Parathyroid adenoma (tissue), 2 donors: Measurements from ENCODE around the gene NSG1.

Experiments
- H2AFZ ChIP-seq: fragments of 300-600 bp; sonication (generic); one replicate; pipeline ENCODE4 v1.7.0; 2017; ENCODE audit warnings: antibody characterized with exemption, mild to moderate bottlenecking
- H3K27ac ChIP-seq: fragments of 300-600 bp; sonication (generic); one replicate; pipeline ENCODE4 v1.7.0; 2017
- H3K27me3 ChIP-seq: fragments of 300-600 bp; sonication (generic); one replicate; pipeline ENCODE4 v1.7.0; 2017; ENCODE audit warnings: low read length; ENCODE audit not compliant: control insufficient read depth, insufficient read depth
- H3K36me3 ChIP-seq: fragments of 300-600 bp; sonication (generic); one replicate; pipeline ENCODE4 v1.7.0; 2017; ENCODE audit warnings: low read length; ENCODE audit not compliant: control insufficient read depth, insufficient read depth
- H3K4me1 ChIP-seq: fragments of 300-600 bp; sonication (generic); one replicate; pipeline ENCODE4 v1.7.0; 2017; ENCODE audit warnings: control low read depth
- H3K4me2 ChIP-seq: fragments of 300-600 bp; sonication (generic); one replicate; pipeline ENCODE4 v1.7.0; 2017; ENCODE audit warnings: low read length
- H3K4me3 ChIP-seq: fragments of 300-600 bp; sonication (generic); one replicate; pipeline ENCODE4 v1.7.0; 2017; ENCODE audit warnings: low read depth, low read length
- H3K79me2 ChIP-seq: fragments of 300-600 bp; sonication (generic); one replicate; pipeline ENCODE4 v1.7.0; 2017; ENCODE audit warnings: control low read depth
- H3K9ac ChIP-seq: fragments of 300-600 bp; sonication (generic); one replicate; pipeline ENCODE4 v1.7.0; 2017; ENCODE audit warnings: mild to moderate bottlenecking
- H3K9me3 ChIP-seq: fragments of 300-600 bp; sonication (generic); one replicate; pipeline ENCODE4 v1.7.0; 2017; ENCODE audit warnings: low read length; ENCODE audit not compliant: control insufficient read depth
- TF ChIP-seq, protein P1 (sequence below): fragments of 300-600 bp; sonication (generic); IDR thresholded peaks from one replicate; pipeline ENCODE4 v1.7.0; 2017; ENCODE audit warnings: antibody characterized with exemption, mild to moderate bottlenecking
- donor health status: primary hyperparathyroidism.

NSG1 gene

DNA sequence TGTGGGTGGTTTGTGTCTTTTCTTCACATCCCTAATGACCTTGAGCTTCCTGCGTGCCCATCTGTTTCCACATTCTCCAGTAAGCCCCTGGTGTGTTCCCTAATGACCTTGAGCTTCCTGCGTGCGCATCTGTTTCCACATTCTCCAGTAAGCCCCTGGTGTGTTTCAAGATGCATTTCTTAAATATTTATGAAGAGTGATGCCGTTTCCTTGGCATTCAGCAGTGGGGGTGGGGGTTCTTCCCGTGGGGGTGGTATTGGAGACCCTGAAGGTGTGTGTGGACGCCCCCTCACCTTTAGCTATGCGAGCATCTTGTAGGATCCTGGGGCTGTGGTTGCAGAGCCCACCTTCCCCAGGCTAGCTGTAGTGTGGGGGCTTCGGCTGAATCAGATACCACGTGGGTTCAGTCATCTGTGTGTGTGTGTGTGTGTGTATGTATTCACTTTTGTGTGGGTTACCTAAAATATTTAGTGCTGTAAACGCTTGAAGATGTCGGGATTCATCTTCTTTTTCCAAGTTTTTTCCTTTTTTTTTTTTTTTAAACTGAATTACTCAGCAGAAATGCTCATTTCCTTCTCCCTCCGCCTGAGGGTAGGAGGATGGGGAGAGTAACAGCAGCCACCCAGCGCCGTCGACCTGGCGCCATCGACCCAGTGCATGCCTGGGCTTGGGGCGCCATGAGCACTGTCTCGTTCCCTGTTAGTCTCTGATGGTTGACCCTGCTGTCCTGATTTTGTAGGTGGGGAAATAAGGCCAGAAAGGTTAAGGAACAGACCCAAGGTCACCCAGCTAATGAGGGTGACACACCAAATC is 9.9 kb downstream of the NSG1 start:
- Histone ChIP-seq H3K79me2 (no peaks in the 10 kb centered on the region), H3K4me1 (no peaks in the 10 kb centered on the region), H2AFZ (no peak overlapping the region), H3K27me3 (no peaks in the 10 kb centered on the region), H3K4me2 (no peak overlapping the region), H3K4me3 (no peak overlapping the region), H3K36me3 (no peaks in the 10 kb centered on the region), H3K27ac (no peak overlapping the region), H3K9ac (no peak overlapping the region), H3K9me3 (no peaks in the 10 kb centered on the region)
- TF ChIP-seq, protein P1, sequence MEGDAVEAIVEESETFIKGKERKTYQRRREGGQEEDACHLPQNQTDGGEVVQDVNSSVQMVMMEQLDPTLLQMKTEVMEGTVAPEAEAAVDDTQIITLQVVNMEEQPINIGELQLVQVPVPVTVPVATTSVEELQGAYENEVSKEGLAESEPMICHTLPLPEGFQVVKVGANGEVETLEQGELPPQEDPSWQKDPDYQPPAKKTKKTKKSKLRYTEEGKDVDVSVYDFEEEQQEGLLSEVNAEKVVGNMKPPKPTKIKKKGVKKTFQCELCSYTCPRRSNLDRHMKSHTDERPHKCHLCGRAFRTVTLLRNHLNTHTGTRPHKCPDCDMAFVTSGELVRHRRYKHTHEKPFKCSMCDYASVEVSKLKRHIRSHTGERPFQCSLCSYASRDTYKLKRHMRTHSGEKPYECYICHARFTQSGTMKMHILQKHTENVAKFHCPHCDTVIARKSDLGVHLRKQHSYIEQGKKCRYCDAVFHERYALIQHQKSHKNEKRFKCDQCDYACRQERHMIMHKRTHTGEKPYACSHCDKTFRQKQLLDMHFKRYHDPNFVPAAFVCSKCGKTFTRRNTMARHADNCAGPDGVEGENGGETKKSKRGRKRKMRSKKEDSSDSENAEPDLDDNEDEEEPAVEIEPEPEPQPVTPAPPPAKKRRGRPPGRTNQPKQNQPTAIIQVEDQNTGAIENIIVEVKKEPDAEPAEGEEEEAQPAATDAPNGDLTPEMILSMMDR: no peak

DNA sequence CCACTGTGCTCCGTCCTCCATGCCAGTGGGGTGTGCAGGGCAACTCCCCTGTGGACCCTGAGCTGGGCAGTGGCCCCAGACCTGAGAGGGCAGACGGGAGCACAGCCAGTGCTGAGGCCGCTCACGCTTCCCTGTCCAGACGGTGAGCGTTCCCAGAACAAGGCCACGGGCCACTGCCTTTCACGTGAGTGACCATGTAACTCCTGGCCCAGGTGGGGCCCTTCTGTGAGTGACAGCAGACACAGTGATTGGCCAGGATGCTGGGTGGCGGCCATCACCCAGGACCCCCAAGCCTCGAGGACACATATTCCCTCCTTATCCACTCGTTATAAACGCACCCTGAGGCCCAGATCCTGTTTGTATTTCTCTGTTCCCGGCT is 10.5 kb downstream of the NSG1 start:
- H3K9me3 ChIP-seq: no peaks in the 10 kb centered on the region
- H3K27me3 ChIP-seq: no peaks in the 10 kb centered on the region
- H3K4me1 ChIP-seq: no peaks in the 10 kb centered on the region
- no peaks in the 10 kb centered on the region for H3K36me3 ChIP-seq
- H3K4me2 ChIP-seq: no peak overlapping the region
- no peak overlapping the region for H3K9ac ChIP-seq
- no peak overlapping the region for H3K27ac ChIP-seq
- TF ChIP-seq, protein P1: no peak
- H3K79me2 ChIP-seq: no peaks in the 10 kb centered on the region
- H3K4me3 ChIP-seq: no peak overlapping the region
- no peak overlapping the region for H2AFZ ChIP-seq

DNA sequence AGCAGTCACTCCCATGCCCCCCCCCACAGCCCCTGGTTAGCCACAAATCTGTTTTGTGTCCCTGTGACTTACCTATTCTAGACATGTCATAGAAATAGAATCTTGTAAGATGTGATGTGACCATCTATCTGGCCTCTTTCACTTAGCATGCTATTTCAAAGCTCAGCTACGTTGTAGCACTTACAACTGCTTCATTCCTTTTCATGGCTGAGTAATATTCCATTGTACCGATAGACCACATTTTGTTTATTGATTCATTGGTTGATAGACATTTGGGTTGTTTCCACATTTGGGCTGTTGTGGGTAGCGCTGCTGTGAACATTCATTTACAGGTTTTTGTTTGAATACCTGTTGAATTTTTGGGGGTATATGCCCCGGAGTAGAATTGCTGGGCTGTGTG is 11.5 kb downstream of the NSG1 start:
- Histone ChIP-seq H2AFZ (no peak overlapping the region), H3K4me3 (no peak overlapping the region), H3K9ac (no peak overlapping the region), H3K79me2 (no peaks in the 10 kb centered on the region), H3K4me2 (no peak overlapping the region), H3K27ac (no peak overlapping the region), H3K27me3 (no peaks in the 10 kb centered on the region), H3K36me3 (no peaks in the 10 kb centered on the region), H3K4me1 (no peaks in the 10 kb centered on the region), H3K9me3 (no peaks in the 10 kb centered on the region)
- TF ChIP-seq, protein P1: no peak

DNA sequence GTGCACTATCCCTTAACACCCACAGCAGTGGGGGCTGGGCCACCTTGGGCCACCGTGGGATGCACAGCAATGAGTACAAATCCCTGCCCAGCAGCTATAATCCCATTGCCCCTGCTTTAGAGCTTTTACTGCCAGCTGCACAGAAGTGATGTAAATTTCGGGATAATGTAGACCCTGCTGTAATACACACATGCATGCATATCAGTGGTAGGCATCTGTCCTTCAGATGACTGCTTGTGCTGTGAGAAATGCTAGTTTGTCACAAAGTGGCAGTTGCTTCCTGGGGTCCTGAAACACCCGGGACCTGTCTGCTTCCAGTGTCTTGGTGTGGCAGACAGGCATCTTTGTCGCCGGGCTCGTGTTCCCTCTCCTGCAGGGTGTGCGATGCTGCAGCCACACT is 14.1 kb downstream of the NSG1 start:
- H3K9me3 ChIP-seq: no peaks in the 10 kb centered on the region
- no peaks in the 10 kb centered on the region for H3K4me1 ChIP-seq
- no peak overlapping the region for H2AFZ ChIP-seq
- no peaks in the 10 kb centered on the region for H3K36me3 ChIP-seq
- H3K27me3 ChIP-seq: no peaks in the 10 kb centered on the region
- H3K9ac ChIP-seq: no peak overlapping the region
- no peak overlapping the region for H3K27ac ChIP-seq
- TF ChIP-seq, protein P1: no peak
- no peaks in the 10 kb centered on the region for H3K79me2 ChIP-seq
- H3K4me2 ChIP-seq: no peak overlapping the region
- no peak overlapping the region for H3K4me3 ChIP-seq

DNA sequence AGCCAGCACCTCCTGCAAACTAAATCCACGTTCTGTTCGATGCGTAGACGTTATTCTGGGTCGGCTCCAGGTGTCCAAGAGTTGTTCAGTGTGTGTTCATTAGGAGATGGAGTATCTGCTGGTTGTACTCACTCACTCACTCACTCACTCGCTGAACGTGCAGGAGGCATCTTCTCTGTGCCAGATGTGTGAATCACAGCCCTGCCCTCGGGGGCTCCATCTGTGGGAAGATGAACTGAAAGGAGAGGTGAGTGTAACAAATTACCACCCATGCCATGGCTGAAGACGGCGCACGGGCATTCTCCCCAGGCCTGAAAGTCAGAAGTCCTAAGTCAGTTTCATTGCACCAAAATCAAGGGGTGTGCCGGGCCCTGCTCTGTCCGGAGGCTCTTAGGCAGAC is 16.1 kb downstream of the NSG1 start:
- no peaks in the 10 kb centered on the region for H3K4me1 ChIP-seq
- H3K4me2 ChIP-seq: no peak overlapping the region
- H3K36me3 ChIP-seq: no peaks in the 10 kb centered on the region
- H3K9ac ChIP-seq: no peak overlapping the region
- no peak overlapping the region for H3K4me3 ChIP-seq
- TF ChIP-seq, protein P1: no peak
- no peak overlapping the region for H3K27ac ChIP-seq
- no peaks in the 10 kb centered on the region for H3K27me3 ChIP-seq
- no peak overlapping the region for H2AFZ ChIP-seq
- no peaks in the 10 kb centered on the region for H3K9me3 ChIP-seq
- no peaks in the 10 kb centered on the region for H3K79me2 ChIP-seq
